Vagina (tissue), 2 donors: ENCODE data around the gene CFAP221. TPM values are rescaled to one million over a fixed set of nuclear protein-coding genes. Genes with fewer than 3 reads are reported as not detected.

Experiments
- DNase-seq, 2 donors: peaks; one replicate each; pipeline ENCODE4 v3.0.0-alpha.2; 2017; ENCODE audit errors: extremely low spot score in 2 of 2
- H3K27ac ChIP-seq: fragments of 200-600 bp; sonication (generic); one replicate; pipeline ENCODE4 v1.5.1; 2019
- H3K27me3 ChIP-seq: fragments of 200-600 bp; sonication (generic); one replicate; pipeline ENCODE4 v1.5.1; 2019
- H3K36me3 ChIP-seq, 2 donors: fragments of 200-600 bp; sonication (generic); one replicate each; pipeline ENCODE4 v1.5.1; 2017 to 2019
- H3K4me1 ChIP-seq: fragments of 200-600 bp; sonication (generic); one replicate; pipeline ENCODE4 v1.5.1; 2019
- H3K4me3 ChIP-seq, 2 donors: fragments of 200-600 bp; sonication (generic); 1 replicate in 1 of 2; 2 replicates in 1 of 2; pipeline ENCODE4 v1.5.1; 2016 to 2019
- H3K9me3 ChIP-seq: fragments of 200-600 bp; sonication (generic); one replicate; pipeline ENCODE4 v1.5.1; 2019
- POLR2A ChIP-seq, 2 donors: fragments of 450-650 bp; IDR thresholded peaks; one replicate each; pipeline ENCODE4 v1.6.1; 2017; ENCODE audit warnings: antibody characterized with exemption in 2 of 2, mild to moderate bottlenecking in 2 of 2, moderate library complexity in 2 of 2
- POLR2AphosphoS5 ChIP-seq, 2 donors: sonication (generic); formaldehyde crosslinking; IDR thresholded peaks; one replicate each; pipeline ENCODE4 v1.9.0; 2017; ENCODE audit warnings: antibody characterized with exemption in 2 of 2, mild to moderate bottlenecking in 2 of 2, low read depth in 1 of 2; ENCODE audit not compliant: insufficient read depth in 1 of 2
- intact Hi-C: fragments of 100-400 bp; cut with DNase I; formaldehyde crosslinking; loops from one replicate; pipeline ENCODE4 v1.15.1; 2023
- total RNA-seq: library from RNA; depleted of rRNA; stranded (reverse); fragments of >200 nt; gene quantifications from one replicate; pipeline ENCODE4 v1.2.3, GENCODE V29; 2016
- TF ChIP-seq, protein P1 (sequence below), 3 experiments: fragments of 450-650 bp in 2 of 3; fragments of 200-600 bp in 1 of 3; sonication (generic) in 1 of 3; IDR thresholded peaks; one replicate each; pipeline ENCODE4 v1.5.1; 2017 to 2019; ENCODE audit warnings: antibody characterized with exemption in 3 of 3, mild to moderate bottlenecking in 2 of 3, moderate library complexity in 2 of 3

Gene CFAP221
- total RNA-seq, 1 donor from 2014 or later = 3.9 TPM

- no peak for DNase-seq
- Histone ChIP-seq H3K9me3 (no peaks in the 10 kb centered on the region), H3K4me3 (no peak overlapping the region), H3K4me1 (peaks cover 6% of the 10 kb centered on the region), H3K36me3 (no peaks in the 10 kb centered on the region), H3K27me3 (no peaks in the 10 kb centered on the region), H3K27ac (no peak overlapping the region)
- intact Hi-C loops = no loop called here
- TF ChIP-seq POLR2AphosphoS5 (IDR thresholded peaks at IDR 0.05; ENCODE audit: insufficient read depth in 1 of 2, low read depth in 1 of 2) = no peak
- TF ChIP-seq, protein P1, sequence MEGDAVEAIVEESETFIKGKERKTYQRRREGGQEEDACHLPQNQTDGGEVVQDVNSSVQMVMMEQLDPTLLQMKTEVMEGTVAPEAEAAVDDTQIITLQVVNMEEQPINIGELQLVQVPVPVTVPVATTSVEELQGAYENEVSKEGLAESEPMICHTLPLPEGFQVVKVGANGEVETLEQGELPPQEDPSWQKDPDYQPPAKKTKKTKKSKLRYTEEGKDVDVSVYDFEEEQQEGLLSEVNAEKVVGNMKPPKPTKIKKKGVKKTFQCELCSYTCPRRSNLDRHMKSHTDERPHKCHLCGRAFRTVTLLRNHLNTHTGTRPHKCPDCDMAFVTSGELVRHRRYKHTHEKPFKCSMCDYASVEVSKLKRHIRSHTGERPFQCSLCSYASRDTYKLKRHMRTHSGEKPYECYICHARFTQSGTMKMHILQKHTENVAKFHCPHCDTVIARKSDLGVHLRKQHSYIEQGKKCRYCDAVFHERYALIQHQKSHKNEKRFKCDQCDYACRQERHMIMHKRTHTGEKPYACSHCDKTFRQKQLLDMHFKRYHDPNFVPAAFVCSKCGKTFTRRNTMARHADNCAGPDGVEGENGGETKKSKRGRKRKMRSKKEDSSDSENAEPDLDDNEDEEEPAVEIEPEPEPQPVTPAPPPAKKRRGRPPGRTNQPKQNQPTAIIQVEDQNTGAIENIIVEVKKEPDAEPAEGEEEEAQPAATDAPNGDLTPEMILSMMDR (IDR thresholded peaks at IDR 0.05) = no peak
- no peak for TF ChIP-seq POLR2A (IDR thresholded peaks at IDR 0.05)
These were observed 1.7 kb downstream of the CFAP221 start for GRCh38 chr2:119545754-119546446.

DNA sequence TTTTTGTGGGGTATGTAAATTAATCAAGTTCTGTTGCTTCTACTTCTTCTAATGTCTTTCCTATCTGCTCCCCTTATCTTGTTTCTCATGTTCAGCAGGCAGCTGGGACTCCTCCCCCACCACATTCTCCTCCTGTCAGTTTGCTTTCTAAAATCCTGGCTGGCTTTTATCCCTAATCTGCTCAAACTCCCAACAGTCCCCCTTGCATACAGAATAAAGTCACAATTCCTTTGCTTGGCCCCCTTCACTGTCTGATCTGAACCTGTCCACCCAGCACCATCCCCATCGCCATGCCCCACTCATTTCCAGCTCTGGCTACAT, 2.2 kb downstream of the CFAP221 start:
- H3K9me3 ChIP-seq = no peaks in the 10 kb centered on the region
- intact Hi-C loops = no loop called here
- H3K27ac ChIP-seq = no peak overlapping the region
- H3K27me3 ChIP-seq = no peaks in the 10 kb centered on the region
- no peaks in the 10 kb centered on the region for H3K36me3 ChIP-seq
- H3K4me3 ChIP-seq = no peak overlapping the region
- DNase-seq = no peak
- H3K4me1 ChIP-seq = peaks cover 6% of the 10 kb centered on the region
- TF ChIP-seq POLR2A (IDR thresholded peaks at IDR 0.05) = no peak
- TF ChIP-seq, protein P1 (IDR thresholded peaks at IDR 0.05) = no peak
- no peak for TF ChIP-seq POLR2AphosphoS5 (IDR thresholded peaks at IDR 0.05; ENCODE audit: insufficient read depth in 1 of 2, low read depth in 1 of 2)

DNA sequence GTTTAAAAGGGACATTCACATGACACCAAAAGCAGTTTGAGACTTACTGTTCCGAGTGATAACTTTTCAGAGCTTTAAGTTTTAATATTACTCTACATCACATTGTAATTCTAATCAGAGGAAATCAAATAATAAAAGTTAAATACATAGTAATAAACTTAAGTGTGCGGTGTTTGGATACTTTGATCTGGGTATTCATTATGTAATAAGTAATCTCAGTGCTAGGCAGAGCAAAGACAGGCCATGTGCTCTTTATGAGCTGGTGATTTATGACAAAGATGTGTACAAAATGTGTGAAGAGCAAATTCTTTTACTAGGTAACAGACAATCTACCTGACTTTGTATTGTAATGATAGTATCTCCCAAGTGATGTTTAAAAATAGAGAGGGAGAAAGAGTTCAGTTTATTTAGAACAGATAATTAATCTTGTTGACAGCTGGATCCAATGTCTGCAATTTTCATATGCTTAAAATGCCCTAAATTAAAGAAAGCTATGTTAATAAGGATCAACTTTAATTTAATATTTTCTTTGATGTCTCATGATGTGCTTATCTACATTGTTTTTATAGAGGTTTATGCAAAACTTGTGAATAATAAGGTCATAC, 4.4 kb downstream of the CFAP221 start:
- TF ChIP-seq POLR2A (IDR thresholded peaks at IDR 0.05) = no peak
- TF ChIP-seq, protein P1 (IDR thresholded peaks at IDR 0.05) = no peak
- TF ChIP-seq POLR2AphosphoS5 (IDR thresholded peaks at IDR 0.05; ENCODE audit: insufficient read depth in 1 of 2, low read depth in 1 of 2) = no peak
- H3K4me1 ChIP-seq = peaks cover 6% of the 10 kb centered on the region
- H3K27ac ChIP-seq = no peak overlapping the region
- H3K9me3 ChIP-seq = no peaks in the 10 kb centered on the region
- no peaks in the 10 kb centered on the region for H3K36me3 ChIP-seq
- H3K4me3 ChIP-seq = no peak overlapping the region
- no peaks in the 10 kb centered on the region for H3K27me3 ChIP-seq
- intact Hi-C loops = no loop called here
- DNase-seq = no peak

GRCh38 chr2:119549241-119549640, 5.0 kb downstream of the CFAP221 start:
- Histone ChIP-seq H3K4me1 (peaks cover 6% of the 10 kb centered on the region), H3K27ac (no peak overlapping the region), H3K36me3 (no peaks in the 10 kb centered on the region), H3K4me3 (no peak overlapping the region), H3K27me3 (no peaks in the 10 kb centered on the region), H3K9me3 (no peaks in the 10 kb centered on the region)
- TF ChIP-seq POLR2A (IDR thresholded peaks at IDR 0.05) (no peak), POLR2AphosphoS5 (IDR thresholded peaks at IDR 0.05; ENCODE audit: insufficient read depth in 1 of 2, low read depth in 1 of 2) (no peak)
- TF ChIP-seq, protein P1 (IDR thresholded peaks at IDR 0.05) = no peak
- intact Hi-C loops = no loop called here
- no peak for DNase-seq

- Histone ChIP-seq H3K27me3 (no peaks in the 10 kb centered on the region), H3K27ac (no peak overlapping the region), H3K4me1 (no peaks in the 10 kb centered on the region), H3K36me3 (no peaks in the 10 kb centered on the region), H3K9me3 (no peaks in the 10 kb centered on the region), H3K4me3 (no peak overlapping the region)
- TF ChIP-seq POLR2A (IDR thresholded peaks at IDR 0.05) = no peak
- TF ChIP-seq, protein P1 (IDR thresholded peaks at IDR 0.05) = no peak
- no peak for TF ChIP-seq POLR2AphosphoS5 (IDR thresholded peaks at IDR 0.05; ENCODE audit: insufficient read depth in 1 of 2, low read depth in 1 of 2)
- no peak for DNase-seq
- intact Hi-C loops = no loop called here
These were observed 6.1 kb downstream of the CFAP221 start for GRCh38 chr2:119550346-119550745.
